Measurements from ENCODE around the gene GNA12.

GNA12 gene

DNA sequence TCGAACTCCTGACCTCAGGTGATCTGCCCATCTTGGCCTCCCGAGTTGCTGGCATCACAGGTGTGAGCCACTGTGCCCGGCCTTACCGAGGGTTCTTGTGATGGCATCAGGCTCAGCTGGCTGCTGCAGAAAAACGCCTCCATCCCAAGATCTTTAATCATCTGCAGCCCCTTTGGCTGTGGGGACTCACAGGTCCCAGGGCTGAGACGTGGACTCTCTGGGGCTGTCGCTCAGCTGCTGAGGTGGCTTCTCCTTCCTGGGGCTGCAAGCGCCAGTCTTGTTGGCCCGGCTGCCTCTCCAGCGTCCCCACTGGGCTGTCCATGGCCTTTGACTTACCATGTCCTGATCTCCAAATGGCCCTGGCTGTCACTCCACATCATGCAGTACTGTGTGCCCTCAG, 136.1 kb downstream of the GNA12 start:
- DNase-seq = no peak
- H3K4me1 ChIP-seq = no peaks in the 10 kb centered on the region
- TF ChIP-seq CTCF (IDR thresholded peaks at IDR 0.05; ENCODE audit: low read depth, low read length) = no peak
- H3K9me3 ChIP-seq = no peaks in the 10 kb centered on the region
- H3K36me3 ChIP-seq = no peaks in the 10 kb centered on the region
- H3K27me3 ChIP-seq = no peaks in the 10 kb centered on the region
- H3K4me3 ChIP-seq (ENCODE audit: low read depth, low read length) = no peak overlapping the region

DNA sequence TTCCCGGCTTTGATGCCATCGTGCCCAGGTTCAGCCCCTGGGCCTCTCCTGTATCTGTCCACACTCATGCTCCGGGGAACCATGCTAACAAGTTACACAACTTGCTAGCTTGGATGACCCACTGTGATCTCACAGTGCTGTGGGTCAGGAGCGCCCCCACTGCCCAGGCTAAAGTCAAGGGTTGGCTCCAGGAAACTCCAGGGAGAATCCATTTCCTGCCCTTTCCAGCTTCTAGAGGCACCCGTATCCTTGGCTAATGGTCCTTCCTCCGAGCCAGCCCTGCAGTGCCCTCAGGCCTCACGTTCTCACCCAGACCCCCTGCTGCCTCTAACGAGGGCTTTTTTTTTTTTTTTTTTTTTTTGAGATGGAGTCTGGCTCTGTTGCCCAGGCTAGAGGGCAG, 136.6 kb downstream of the GNA12 start:
- Histone ChIP-seq H3K9me3 (no peaks in the 10 kb centered on the region), H3K4me1 (no peaks in the 10 kb centered on the region), H3K36me3 (no peaks in the 10 kb centered on the region), H3K27me3 (no peaks in the 10 kb centered on the region), H3K4me3 (ENCODE audit: low read depth, low read length) (no peak overlapping the region)
- no peak for DNase-seq
- no peak for TF ChIP-seq CTCF (IDR thresholded peaks at IDR 0.05; ENCODE audit: low read depth, low read length)

- Histone ChIP-seq H3K36me3 (no peaks in the 10 kb centered on the region), H3K4me1 (no peaks in the 10 kb centered on the region), H3K9me3 (no peaks in the 10 kb centered on the region), H3K4me3 (ENCODE audit: low read depth, low read length) (no peak overlapping the region), H3K27me3 (no peaks in the 10 kb centered on the region)
- DNase-seq = no peak
- TF ChIP-seq CTCF (IDR thresholded peaks at IDR 0.05; ENCODE audit: low read depth, low read length) = no peak
These were observed 137.4 kb downstream of the GNA12 start for GRCh38 chr7:2706685-2707126.

DNA sequence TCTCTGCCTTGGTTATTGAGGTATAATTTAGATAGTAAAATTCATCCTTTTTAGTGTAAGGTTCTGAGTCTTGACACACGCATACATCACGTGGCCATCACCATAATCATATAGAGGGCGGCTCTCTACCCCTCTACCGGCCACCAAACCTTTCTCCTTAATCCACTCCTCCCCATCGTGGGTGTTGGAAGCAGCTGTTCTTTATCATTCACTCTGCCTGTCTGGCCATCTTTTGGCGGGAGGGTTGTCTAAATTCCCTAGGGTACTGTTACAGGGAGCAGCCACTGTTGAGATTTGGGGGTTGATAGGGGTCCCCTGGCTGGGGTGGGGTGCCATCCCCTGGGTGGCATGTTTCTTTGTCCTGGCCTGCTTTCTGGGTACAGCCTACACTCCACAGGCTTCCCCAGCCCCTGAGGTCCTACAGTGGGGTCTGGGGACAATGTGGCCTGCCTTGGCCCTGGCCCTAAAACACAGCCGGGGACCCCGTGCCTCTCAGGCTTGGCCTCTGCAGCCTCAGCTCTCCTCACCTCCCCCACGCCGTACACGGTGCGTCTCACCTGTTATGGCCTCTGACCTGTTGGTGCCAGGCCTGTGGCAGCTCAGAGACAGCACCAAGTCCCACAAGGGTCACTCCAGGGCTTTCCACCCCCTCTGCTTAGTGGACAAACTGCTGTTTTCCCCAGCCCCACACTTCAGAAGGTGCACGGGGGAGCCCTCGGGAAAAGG, 138.6 kb downstream of the GNA12 start:
- no peak for TF ChIP-seq CTCF (IDR thresholded peaks at IDR 0.05; ENCODE audit: low read depth, low read length)
- H3K4me3 ChIP-seq (ENCODE audit: low read depth, low read length) = no peak overlapping the region
- H3K27me3 ChIP-seq = no peaks in the 10 kb centered on the region
- DNase-seq = no peak
- no peaks in the 10 kb centered on the region for H3K9me3 ChIP-seq
- H3K4me1 ChIP-seq = no peaks in the 10 kb centered on the region
- H3K36me3 ChIP-seq = no peaks in the 10 kb centered on the region

DNA sequence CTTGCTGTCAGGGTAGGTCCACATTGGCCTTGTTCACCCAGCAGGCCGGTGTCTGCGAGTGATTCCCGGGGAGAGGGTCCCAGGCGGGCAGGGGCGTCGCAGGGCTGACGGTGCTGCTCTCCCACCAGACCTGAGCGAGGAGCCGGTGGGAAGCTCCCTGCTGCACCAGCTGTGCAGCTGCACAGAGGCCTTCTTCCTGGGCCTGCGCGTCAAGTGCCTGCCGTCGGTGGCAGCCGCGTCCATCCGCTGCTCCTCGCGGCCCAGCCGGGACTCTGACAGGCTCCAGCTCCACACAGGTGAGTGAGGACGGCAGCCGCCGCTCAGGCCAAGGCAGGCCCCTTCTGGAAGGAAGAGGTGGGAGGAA, 141.5 kb downstream of the GNA12 start:
- TF ChIP-seq CTCF (IDR thresholded peaks at IDR 0.05; ENCODE audit: low read depth, low read length) = no peak
- no peak for DNase-seq
- no peak overlapping the region for H3K4me3 ChIP-seq (ENCODE audit: low read depth, low read length)
- no peaks in the 10 kb centered on the region for H3K9me3 ChIP-seq
- no peaks in the 10 kb centered on the region for H3K27me3 ChIP-seq
- H3K36me3 ChIP-seq = no peaks in the 10 kb centered on the region
- H3K4me1 ChIP-seq = no peaks in the 10 kb centered on the region

- H3K4me1 ChIP-seq = no peaks in the 10 kb centered on the region
- no peak for DNase-seq
- no peak for TF ChIP-seq CTCF (IDR thresholded peaks at IDR 0.05; ENCODE audit: low read depth, low read length)
- no peak overlapping the region for H3K4me3 ChIP-seq (ENCODE audit: low read depth, low read length)
- H3K36me3 ChIP-seq = no peaks in the 10 kb centered on the region
- no peaks in the 10 kb centered on the region for H3K9me3 ChIP-seq
- H3K27me3 ChIP-seq = no peaks in the 10 kb centered on the region
These were observed 142.1 kb downstream of the GNA12 start for GRCh38 chr7:2701832-2702593.

Data from BE2C (cell line).